SH-SY5Y (cell line): ENCODE data around the gene CLEC3A.

Experiments
- GATA2 ChIP-seq: IDR thresholded peaks from 2 replicates; pipeline ENCODE4 v1.6.1; 2011; ENCODE audit warnings: mild to moderate bottlenecking, low read depth, low read length
- GATA3 ChIP-seq: IDR thresholded peaks from 2 replicates; pipeline ENCODE4 v1.6.1; 2011; ENCODE audit warnings: low read depth, mild to moderate bottlenecking, low read length, moderate library complexity

Gene CLEC3A

DNA sequence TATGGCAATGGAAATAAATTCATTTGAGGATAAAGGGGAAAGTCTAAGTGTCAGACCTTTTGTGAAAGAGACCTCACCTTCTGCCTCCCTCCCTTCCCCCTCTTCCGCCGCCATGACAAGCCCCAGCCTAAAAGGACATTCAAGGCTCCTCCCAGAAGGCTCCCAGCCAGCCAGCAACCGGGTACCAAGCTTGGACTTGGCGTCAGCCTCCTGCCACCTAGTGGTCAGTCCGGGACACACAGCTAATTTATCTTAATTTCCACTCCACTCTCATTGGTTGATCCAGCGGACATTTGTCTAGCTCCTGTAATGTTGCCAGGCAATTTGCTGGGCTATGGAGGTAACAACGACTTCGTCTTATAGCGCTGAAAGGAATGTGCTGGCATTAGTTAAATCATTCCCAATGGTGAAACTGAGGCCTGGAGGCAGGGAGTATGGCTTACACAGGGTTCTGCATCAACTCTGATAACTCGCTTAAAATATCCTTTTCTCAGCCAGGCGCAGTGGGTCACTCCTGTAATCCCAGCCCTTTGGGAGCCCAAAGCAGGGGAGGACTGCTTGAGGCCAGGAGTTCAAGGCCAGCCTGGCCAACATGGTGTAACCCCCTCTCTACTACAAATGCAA is 19.3 kb upstream of the CLEC3A start:
- TF ChIP-seq GATA3 (no peak), GATA2 (no peak)

DNA sequence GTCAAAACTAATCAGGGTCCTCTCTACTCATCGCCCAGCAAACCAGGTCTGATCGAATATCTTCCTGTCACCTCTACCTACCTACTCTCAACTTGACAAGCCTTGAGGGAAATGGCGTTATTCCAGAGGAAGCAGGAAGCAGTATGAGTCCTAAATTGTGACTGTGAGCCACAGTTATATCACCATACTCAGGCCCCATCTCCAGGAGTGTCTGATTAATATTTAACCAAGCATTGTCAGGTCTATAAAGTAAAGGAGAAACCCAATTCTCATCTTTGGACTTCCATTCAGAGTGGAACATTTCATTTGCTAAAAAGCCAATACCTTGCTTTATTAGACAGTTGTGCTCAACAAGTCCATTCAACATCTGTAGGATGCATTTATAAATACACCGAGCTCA is 17.8 kb upstream of the CLEC3A start:
- TF ChIP-seq GATA2 (no peak), GATA3 (no peak)

DNA sequence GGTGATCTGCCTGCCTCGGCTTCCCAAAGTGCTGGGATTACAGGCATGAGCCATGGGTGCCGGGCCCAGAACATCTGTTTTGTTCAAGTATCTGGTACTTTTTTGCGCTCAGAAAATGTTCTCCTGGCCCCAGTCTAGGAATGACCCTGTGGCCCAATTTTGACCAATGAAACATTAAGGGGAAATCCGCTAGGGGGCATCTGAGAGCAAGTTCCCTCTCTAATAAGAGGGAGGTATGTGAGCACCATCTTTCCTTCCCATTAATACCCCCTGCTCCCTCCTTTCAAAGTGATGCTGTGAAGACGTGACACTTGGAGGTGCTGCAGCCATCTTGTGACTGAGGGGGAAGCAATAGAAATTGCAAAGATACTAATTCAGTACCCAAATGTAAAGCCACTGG is 16.5 kb upstream of the CLEC3A start:
- TF ChIP-seq GATA3 (no peak), GATA2 (no peak)

DNA sequence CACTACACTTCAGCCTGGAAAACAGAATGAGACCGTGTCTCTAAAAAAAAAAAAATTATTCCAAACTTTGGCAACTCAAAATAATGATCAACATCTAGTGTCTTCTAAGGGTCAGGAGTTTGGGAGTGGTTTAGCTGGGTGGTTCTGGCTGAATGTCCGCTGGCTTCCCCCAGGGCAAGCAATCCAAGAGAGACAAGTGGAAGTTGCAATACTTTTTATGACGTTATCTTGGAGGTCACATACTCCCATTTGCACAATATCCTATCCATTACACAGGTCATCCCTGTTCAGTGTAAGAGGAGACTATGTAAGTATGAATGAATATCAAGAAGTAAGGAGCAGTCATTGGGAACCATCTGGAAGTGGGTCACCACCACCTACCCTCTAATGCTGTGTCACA is 15.2 kb upstream of the CLEC3A start:
- TF ChIP-seq GATA3 (no peak), GATA2 (no peak)

DNA sequence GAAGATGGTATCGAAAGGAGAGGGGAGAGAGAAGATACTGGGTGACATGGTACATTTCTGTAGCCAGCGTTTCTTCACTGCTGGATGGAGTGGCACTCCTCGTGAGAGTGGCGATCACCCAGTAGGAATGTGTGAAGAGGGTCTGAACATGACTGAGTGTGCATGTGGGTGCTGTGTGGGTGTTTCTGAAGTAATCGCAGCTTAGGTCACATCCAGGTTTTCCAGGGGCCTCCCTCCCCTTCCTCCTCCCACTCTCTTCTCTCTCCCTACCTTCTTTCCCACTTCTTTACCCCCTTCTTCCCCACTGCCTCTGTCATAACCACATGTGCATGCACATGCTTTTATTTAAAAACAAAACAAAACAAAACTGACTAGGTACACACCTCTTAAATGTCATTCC is 1.8 kb downstream of the CLEC3A start:
- TF ChIP-seq GATA2 (no peak), GATA3 (no peak)

DNA sequence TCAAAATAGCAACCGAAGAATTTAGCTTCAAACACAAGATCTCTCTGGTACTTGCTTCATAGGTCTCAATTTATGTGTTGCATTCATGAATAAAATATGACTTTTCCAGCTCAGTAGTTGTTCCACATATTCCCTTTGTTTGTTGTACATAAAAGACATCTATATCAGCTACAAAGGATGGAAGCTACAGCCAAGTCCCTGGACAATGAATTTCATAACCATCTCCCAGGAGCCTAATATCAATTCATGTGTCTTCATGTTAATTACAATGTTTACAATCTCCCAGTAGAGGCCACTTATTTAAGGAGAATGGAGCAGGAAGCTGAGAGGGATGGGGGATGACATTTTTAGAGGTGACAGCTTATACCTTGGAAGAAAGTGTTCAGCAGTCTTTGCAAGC is 3.3 kb downstream of the CLEC3A start:
- TF ChIP-seq GATA3 (no peak), GATA2 (no peak)

DNA sequence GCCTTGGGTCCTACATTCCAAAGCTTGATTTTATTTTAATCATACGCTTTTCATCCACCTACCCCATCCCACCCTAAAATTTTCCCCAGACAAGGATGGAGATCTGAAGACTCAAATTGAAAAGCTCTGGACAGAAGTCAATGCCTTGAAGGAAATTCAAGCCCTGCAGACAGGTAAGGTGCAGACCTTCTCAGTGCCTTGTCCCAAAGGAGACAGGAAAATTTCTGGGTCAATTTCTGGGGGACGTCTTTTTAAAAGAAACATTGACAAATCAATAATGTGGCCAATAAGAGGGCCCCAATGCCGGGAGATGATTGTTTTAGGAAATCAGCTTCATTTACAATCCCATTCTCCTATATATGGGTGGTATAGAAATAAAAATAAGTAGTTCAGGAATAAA is 5.7 kb downstream of the CLEC3A start:
- TF ChIP-seq GATA2 = no peak
- no peak for TF ChIP-seq GATA3

DNA sequence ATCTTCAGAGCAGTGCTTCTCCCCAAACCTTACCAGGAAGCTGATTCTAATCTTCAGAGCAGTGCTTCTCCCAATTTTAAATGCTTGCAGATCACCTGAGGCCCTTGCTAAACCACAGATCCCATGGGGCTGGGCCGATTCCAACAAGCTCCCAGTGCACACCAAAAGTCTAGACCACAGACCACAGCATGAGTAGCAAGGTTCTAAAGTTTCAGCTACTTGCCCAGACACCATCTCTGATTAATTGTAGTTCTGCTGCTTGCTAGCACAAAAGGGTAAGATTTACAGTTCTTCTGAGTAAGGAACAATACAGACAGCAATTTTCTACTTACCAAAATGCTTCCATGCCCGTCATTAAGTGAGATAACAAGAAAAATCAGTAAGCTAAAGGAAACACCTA is 12.2 kb downstream of the CLEC3A start:
- no peak for TF ChIP-seq GATA2
- no peak for TF ChIP-seq GATA3

DNA sequence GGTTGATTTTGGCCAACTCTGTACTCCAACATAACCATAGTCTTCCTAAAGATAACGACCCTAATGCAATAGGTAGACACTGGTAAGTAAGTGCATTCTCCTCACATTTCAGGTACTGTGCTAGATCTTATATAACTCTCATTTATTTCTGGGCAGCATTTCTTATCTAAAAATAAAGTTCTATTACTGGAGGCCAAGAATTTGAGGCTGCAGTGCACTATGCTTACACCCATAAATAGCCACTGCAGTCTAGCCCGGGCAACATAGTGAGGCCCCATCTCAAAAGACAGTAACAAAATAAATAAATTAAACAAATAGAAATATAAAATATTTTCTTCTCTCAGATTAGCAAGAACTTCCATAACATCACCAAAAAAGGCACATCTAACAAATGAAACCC is 12.7 kb downstream of the CLEC3A start:
- TF ChIP-seq GATA2 = no peak
- TF ChIP-seq GATA3 = no peak

DNA sequence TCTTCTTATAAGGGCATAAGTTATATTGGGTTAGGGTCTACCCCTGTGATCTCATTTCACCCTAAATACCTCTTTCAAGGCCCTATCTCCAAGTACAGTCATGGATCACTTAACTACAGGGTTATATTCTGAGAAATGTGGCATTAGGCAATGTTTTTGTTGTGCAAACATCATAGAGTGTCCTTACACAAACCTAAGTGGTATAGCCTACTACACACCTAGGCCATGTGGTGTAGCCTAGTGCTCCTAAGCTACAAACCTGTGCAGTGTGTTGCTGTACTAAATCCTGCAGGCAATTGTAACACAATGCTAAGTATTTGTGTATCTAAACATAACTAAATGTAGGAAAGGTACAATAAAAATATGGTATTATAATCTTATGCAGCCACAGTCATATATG is 18.0 kb downstream of the CLEC3A start:
- TF ChIP-seq GATA2 (no peak), GATA3 (no peak)

DNA sequence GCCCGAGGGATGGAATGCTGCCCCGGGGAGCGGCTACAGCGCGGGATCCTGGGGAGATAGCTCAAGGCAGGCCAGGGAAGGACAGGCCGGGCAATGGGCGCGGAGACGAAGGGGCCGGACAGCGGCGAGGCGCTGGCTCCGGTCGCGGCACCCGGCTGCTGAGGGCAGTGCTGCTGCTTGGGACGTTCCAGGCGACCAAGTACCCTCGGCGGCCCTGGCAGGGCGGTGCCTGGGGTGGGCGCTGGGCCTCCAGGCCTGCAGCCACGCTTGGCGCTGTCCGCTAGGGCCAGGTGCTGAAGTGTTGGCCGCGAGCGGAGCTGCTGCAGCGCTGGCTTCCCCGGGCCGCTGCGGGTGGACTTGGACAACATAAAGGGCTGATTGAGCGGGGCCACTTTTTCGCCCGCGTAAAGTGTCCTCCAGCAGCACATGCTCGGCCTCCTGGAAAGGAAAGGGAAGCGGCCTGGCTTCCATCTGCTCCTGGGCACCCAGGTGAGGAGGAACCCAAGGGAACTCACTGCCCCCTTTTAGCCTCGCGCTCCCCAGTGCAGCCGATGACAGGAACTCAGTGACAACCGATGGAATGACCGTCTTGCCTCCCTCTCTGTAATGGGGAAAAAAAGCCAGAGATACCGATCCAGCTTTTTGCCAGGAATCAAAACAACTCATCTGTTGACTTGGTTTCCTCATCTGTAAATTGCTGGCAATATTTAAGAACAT is 23.7 kb downstream of the CLEC3A start:
- TF ChIP-seq GATA2 = no peak
- TF ChIP-seq GATA3 = no peak

DNA sequence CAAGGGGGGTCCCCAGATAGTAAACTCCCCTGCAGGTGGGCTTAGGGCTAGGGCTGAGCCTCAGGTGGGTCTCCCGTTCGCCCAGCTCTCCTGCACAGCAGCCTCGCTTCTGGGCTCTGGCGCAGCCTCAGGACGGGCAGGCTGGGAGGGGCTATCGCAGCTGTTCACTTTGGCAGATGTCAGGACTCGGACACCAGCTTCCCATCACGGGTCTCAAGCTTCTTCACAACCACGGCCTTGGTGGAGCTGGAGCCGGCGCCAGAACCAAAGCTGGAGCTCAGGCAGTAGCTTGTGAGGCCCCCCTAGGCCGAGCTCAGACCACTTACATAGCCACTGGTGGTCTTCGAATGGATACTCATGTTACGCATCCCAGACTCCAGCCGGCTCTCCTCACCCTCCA is 26.0 kb downstream of the CLEC3A start:
- TF ChIP-seq GATA3 (no peak), GATA2 (no peak)

DNA sequence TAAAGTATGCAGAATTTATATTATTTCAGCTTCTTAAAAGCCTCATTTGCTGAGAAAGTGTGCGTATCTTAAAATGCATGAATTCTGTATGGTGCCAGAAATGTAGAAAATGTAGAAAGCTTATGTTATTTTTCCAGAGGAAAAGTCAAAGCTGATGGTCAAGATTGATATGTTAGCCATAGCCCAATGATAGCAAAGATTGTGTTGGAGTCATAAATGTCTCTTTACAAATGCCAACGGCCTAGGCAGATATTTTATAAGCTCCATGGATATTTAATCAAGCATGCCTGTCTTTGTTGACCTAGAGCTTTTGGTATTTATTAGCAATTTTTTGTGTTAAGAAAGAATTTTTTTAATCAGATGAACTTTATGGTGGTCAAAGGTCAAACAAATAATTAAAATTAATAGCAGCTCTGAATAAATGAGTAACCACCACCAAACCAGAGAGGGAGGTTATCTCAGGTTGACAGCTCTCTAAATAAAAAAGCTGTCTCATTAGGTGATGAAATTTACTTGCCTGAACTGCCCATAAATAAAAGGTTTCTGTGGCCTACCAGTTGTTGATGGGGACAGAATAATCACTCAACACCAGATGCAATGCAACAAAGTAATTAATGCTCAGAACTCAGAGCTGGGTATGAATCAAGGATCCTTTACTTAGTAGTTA is 28.5 kb downstream of the CLEC3A start:
- TF ChIP-seq GATA2 = no peak
- no peak for TF ChIP-seq GATA3

DNA sequence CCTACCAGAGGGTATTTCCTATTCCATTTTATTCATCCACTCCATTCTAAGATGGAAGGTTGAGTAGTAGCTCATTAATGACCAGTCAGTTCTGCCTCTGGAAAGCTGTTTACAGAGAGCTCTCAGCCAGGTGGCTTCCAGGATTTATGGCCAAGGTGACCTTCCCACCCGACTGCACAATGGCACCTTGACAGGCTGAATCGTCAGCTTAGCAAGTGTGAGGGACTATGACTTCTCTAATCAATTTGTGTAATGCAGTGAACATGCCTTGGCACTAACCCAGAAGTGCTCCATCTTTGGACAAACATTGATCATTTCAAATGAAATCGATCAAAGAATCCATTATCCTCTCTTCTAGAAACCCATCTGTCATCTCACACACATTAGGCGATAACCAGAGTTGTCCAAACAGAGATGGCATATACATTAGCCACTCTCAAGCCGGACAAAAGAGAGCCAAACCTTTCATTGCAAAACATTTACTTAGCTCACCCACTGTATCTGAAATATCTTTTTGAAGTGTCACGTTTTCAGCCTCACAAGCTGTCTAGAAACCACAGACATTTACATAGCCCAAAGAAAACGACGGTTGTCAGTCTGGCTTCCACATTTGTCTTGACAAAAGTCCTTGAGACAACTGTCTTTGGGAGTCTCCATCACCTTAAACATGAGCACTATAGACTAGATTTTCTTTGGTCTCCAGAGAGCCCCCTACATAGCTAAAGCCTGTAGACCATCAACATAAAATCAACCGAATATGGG is 35.6 kb downstream of the CLEC3A start:
- TF ChIP-seq GATA3 (no peak), GATA2 (no peak)

DNA sequence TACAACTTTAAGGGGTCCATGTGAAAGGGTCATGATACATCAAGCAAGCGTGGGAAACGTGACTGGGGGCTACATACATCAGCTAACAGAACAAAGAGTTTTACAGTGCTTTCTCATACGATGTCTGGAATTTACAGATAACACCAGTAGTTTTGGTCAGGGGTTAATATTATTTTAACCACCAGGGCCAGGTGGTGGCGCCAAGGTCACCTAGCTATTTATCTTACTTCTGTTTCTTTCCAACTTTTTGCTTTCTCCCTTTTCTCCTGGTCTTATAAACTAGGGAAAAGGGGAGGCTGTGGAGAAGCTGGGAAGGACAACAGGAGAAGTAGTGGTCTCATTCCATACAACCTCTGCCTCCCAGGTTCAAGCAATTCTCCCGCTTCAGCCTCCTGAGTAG is 37.9 kb downstream of the CLEC3A start:
- TF ChIP-seq GATA2 (no peak), GATA3 (no peak)
